ENCODE data around the gene RAB6B. TPM values are rescaled to one million over a fixed set of nuclear protein-coding genes. Genes with fewer than 3 reads are reported as not detected.

Gene RAB6B
- total RNA-seq, 1 donor = 0.72 TPM

GRCh38 chr3:133821767-133822638 is 73.7 kb downstream of the RAB6B start:
- DNase-seq (ENCODE audit: insufficient read length, low spot score, missing footprints) = no peak
- H3K36me3 ChIP-seq (ENCODE audit: insufficient read depth, low read length) = peaks cover 65% of the 10 kb centered on the region

GRCh38 chr3:133820889-133821675 is 74.6 kb downstream of the RAB6B start:
- Histone ChIP-seq H4K20me1 (ENCODE audit: insufficient read depth, low read length) (peaks cover 23% of the 10 kb centered on the region), H3K36me3 (ENCODE audit: insufficient read depth, low read length) (peaks cover 74% of the 10 kb centered on the region), H3K4me2 (ENCODE audit: insufficient read depth, low read length) (no peak overlapping the region), H3K27ac (ENCODE audit: low read depth, low read length) (peak overlapping the region; percentile 1), H3K4me1 (ENCODE audit: insufficient read depth, low read length) (peaks cover 8% of the 10 kb centered on the region), H2AFZ (ENCODE audit: low read length) (no peak overlapping the region), H3K79me2 (ENCODE audit: insufficient read depth, low read length) (peaks cover 4% of the 10 kb centered on the region), H3K4me3 (ENCODE audit: insufficient read depth, low read length) (no peak overlapping the region), H3K9me3 (ENCODE audit: low read depth, low read length) (no peaks in the 10 kb centered on the region), H3K27me3 (ENCODE audit: insufficient read depth, low read length) (no peaks in the 10 kb centered on the region)
- DNase-seq (ENCODE audit: insufficient read length, low spot score, missing footprints) = no peak
- TF ChIP-seq CTCF (IDR thresholded peaks at IDR 0.05; ENCODE audit: extremely low read depth, low read depth, low read length) = no peak

More at GRCh38 chr3:133821767-133822638, 73.7 kb downstream of the RAB6B start:
- peak; percentile 63 for TF ChIP-seq CTCF (IDR thresholded peaks at IDR 0.05; ENCODE audit: extremely low read depth, low read depth, low read length)
- Histone ChIP-seq H3K79me2 (ENCODE audit: insufficient read depth, low read length) (peaks cover 4% of the 10 kb centered on the region), H3K4me3 (ENCODE audit: insufficient read depth, low read length) (no peak overlapping the region), H4K20me1 (ENCODE audit: insufficient read depth, low read length) (peaks cover 23% of the 10 kb centered on the region), H3K27ac (ENCODE audit: low read depth, low read length) (peak overlapping the region; percentile 20), H3K4me1 (ENCODE audit: insufficient read depth, low read length) (peaks cover 8% of the 10 kb centered on the region), H2AFZ (ENCODE audit: low read length) (no peak overlapping the region), H3K4me2 (ENCODE audit: insufficient read depth, low read length) (no peak overlapping the region), H3K9me3 (ENCODE audit: low read depth, low read length) (no peaks in the 10 kb centered on the region), H3K27me3 (ENCODE audit: insufficient read depth, low read length) (no peaks in the 10 kb centered on the region)

- H3K27me3 ChIP-seq (ENCODE audit: insufficient read depth, low read length) = no peaks in the 10 kb centered on the region
- H3K4me2 ChIP-seq (ENCODE audit: insufficient read depth, low read length) = no peak overlapping the region
- peaks cover 84% of the 10 kb centered on the region for H3K36me3 ChIP-seq (ENCODE audit: insufficient read depth, low read length)
- peaks cover 23% of the 10 kb centered on the region for H4K20me1 ChIP-seq (ENCODE audit: insufficient read depth, low read length)
- no peak for TF ChIP-seq CTCF (IDR thresholded peaks at IDR 0.05; ENCODE audit: extremely low read depth, low read depth, low read length)
- peaks cover 8% of the 10 kb centered on the region for H3K4me1 ChIP-seq (ENCODE audit: insufficient read depth, low read length)
- DNase-seq (ENCODE audit: insufficient read length, low spot score, missing footprints) = no peak
- no peak overlapping the region for H3K27ac ChIP-seq (ENCODE audit: low read depth, low read length)
- no peak overlapping the region for H2AFZ ChIP-seq (ENCODE audit: low read length)
- H3K9me3 ChIP-seq (ENCODE audit: low read depth, low read length) = no peaks in the 10 kb centered on the region
- peaks cover 4% of the 10 kb centered on the region for H3K79me2 ChIP-seq (ENCODE audit: insufficient read depth, low read length)
- no peak overlapping the region for H3K4me3 ChIP-seq (ENCODE audit: insufficient read depth, low read length)
Measured at GRCh38 chr3:133820129-133820528, 75.6 kb downstream of the RAB6B start.

GRCh38 chr3:133815386-133815785 is 80.3 kb downstream of the RAB6B start:
- H3K4me3 ChIP-seq (ENCODE audit: insufficient read depth, low read length) = no peak overlapping the region
- no peak for DNase-seq (ENCODE audit: insufficient read length, low spot score, missing footprints)
- H3K27ac ChIP-seq (ENCODE audit: low read depth, low read length) = no peak overlapping the region
- H3K36me3 ChIP-seq (ENCODE audit: insufficient read depth, low read length) = peaks cover 73% of the 10 kb centered on the region
- H2AFZ ChIP-seq (ENCODE audit: low read length) = no peak overlapping the region
- peaks cover 17% of the 10 kb centered on the region for H4K20me1 ChIP-seq (ENCODE audit: insufficient read depth, low read length)
- H3K4me1 ChIP-seq (ENCODE audit: insufficient read depth, low read length) = peaks cover 7% of the 10 kb centered on the region
- peaks cover 2% of the 10 kb centered on the region for H3K79me2 ChIP-seq (ENCODE audit: insufficient read depth, low read length)
- no peak overlapping the region for H3K4me2 ChIP-seq (ENCODE audit: insufficient read depth, low read length)
- no peaks in the 10 kb centered on the region for H3K9me3 ChIP-seq (ENCODE audit: low read depth, low read length)
- TF ChIP-seq CTCF (IDR thresholded peaks at IDR 0.05; ENCODE audit: extremely low read depth, low read depth, low read length) = no peak
- no peaks in the 10 kb centered on the region for H3K27me3 ChIP-seq (ENCODE audit: insufficient read depth, low read length)

Measured in osteoblast (primary cell).